ENCODE results near the gene EDAR. TPM values are rescaled to one million over a fixed set of nuclear protein-coding genes. Genes with fewer than 3 reads are reported as not detected.

Gene EDAR
- total and polyA plus RNA-seq, 2 experiments from 2014 or later: not detected

DNA sequence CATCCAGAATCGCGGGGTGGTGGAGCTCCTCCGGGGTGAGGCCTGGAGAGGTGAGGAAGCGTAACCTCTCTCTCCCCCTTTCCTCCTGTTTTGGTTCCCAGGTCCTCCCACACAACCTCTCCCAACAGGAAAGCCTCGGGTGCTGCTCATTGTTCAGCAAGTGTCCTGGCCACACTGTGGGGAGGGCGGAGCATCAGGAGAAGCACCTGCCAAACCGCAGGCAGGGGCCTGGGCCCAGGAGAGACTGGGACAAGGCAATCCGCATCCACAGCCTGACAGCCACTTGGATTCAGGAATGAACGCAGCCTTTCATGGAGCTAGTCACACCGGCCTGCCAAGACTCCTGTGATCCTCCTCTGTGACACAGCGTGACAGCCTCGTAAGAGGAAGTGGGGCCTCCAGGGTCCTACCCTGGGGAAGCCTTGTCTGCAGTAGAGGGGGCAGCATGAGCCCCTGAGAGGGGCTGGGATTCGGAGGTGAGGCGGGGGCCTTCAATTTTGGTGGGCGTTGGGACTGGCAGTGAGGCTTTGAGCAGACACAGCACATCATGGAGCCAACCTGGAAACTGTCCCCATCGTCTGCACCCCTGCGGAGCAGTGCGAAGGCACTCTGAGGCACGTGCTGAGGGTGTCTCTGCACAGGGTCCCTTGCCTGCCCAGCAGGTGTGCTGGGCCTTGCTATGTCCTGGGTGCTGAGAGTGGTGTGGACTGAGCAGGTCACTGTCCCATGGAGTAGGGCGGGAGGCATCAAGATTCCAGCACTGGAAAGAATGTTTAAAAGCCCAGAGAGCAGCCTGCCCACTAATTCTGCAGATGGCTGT, 62.2 kb downstream of the EDAR start:
- Histone ChIP-seq H3K27me3 (no peaks in the 10 kb centered on the region), H3K4me3 (no peak overlapping the region), H3K4me1 (ENCODE audit: low read depth) (no peaks in the 10 kb centered on the region), H3K9me3 (ENCODE audit: low read depth) (no peaks in the 10 kb centered on the region), H3K36me3 (no peaks in the 10 kb centered on the region), H3K27ac (no peak overlapping the region)
- TF ChIP-seq, protein P1, sequence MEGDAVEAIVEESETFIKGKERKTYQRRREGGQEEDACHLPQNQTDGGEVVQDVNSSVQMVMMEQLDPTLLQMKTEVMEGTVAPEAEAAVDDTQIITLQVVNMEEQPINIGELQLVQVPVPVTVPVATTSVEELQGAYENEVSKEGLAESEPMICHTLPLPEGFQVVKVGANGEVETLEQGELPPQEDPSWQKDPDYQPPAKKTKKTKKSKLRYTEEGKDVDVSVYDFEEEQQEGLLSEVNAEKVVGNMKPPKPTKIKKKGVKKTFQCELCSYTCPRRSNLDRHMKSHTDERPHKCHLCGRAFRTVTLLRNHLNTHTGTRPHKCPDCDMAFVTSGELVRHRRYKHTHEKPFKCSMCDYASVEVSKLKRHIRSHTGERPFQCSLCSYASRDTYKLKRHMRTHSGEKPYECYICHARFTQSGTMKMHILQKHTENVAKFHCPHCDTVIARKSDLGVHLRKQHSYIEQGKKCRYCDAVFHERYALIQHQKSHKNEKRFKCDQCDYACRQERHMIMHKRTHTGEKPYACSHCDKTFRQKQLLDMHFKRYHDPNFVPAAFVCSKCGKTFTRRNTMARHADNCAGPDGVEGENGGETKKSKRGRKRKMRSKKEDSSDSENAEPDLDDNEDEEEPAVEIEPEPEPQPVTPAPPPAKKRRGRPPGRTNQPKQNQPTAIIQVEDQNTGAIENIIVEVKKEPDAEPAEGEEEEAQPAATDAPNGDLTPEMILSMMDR (IDR thresholded peaks at IDR 0.05; ENCODE audit: low read depth, low read length): no peak
- DNase-seq (ENCODE audit: low read depth in 1 of 2, low spot score in 1 of 2): no peak

DNA sequence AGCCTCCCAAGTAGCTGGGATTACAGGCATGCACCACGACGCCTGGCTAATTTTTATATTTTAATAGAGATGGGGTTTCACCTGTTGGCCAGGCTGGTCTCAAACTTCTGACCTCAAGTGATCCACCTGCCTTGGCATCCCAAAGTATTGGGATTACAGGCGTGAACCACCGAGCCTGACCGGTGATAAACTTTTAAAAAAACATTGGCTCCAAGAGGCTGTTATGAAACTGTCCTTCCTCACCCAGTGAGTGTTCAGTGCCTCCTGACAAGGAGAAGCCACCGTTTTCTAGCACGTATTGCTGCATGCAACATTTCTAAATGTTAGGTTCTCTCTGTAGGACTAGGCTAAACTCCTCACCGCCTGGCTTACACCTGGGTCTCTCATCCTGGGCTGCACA, 63.3 kb downstream of the EDAR start:
- TF ChIP-seq, protein P1 (IDR thresholded peaks at IDR 0.05; ENCODE audit: low read depth, low read length): no peak
- no peak for DNase-seq (ENCODE audit: low read depth in 1 of 2, low spot score in 1 of 2)

DNA sequence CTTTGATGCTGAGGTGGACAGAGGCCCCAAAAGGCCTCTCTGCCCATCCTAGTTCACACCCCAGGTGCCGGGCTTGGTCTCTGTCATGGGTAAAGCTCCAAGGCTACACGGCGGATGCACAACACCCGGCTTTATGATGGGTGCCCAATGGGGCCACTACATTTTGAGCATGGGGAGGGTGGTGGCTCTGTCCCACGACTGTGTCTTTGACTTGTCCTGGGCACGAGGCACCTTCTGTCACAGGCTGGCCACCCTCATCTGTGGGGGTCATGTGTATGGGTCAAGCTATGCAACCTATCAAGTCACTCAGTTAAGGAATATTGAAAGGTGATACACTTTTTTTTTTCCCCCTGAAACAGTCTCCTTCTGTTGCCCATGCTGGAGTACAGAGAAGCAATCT, 63.7 kb downstream of the EDAR start:
- Histone ChIP-seq H3K9me3 (ENCODE audit: low read depth) (no peaks in the 10 kb centered on the region), H3K4me3 (no peak overlapping the region), H3K4me1 (ENCODE audit: low read depth) (no peaks in the 10 kb centered on the region), H3K36me3 (no peaks in the 10 kb centered on the region), H3K27ac (no peak overlapping the region), H3K27me3 (no peaks in the 10 kb centered on the region)
- TF ChIP-seq, protein P1 (IDR thresholded peaks at IDR 0.05; ENCODE audit: low read depth, low read length): no peak
- DNase-seq (ENCODE audit: low read depth in 1 of 2, low spot score in 1 of 2): no peak

More for the DNA sequence above, 63.3 kb downstream of the EDAR start:
- H3K27ac ChIP-seq: no peak overlapping the region
- H3K36me3 ChIP-seq: no peaks in the 10 kb centered on the region
- no peaks in the 10 kb centered on the region for H3K4me1 ChIP-seq (ENCODE audit: low read depth)
- H3K9me3 ChIP-seq (ENCODE audit: low read depth): no peaks in the 10 kb centered on the region
- no peak overlapping the region for H3K4me3 ChIP-seq
- no peaks in the 10 kb centered on the region for H3K27me3 ChIP-seq

DNA sequence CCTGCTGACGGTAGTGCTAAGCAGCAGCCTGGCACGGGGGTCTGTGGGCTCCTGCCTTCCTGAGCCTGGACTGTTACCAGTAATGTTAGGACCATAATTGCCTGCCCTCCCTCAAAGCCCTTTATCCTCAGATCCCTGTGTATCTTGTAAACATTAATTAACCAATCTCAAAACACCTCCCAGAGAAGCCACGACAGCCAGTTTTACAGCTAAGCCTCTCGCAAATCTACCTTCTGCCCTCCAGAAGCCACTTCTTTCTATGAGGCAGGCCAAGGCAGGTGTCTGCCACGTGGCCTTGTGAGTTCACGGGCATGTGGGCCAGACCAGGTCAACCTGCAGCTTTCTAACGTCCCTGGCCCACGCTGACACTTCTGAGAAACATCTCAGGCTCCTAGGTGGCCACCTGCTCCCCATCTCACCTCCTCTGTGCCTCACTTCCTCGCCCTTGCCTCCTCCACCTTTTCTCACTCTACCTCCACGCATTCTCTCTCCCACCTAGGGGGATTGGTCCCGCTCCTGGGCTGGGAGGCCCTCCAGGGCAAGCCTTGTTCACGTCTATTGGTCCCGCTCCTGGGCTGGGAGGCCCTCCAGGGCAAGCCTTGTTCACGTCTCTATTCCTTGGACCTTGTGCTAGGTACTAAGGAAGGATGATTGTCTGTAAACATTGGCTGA, 64.3 kb downstream of the EDAR start:
- Histone ChIP-seq H3K9me3 (ENCODE audit: low read depth) (no peaks in the 10 kb centered on the region), H3K4me1 (ENCODE audit: low read depth) (no peaks in the 10 kb centered on the region), H3K4me3 (no peak overlapping the region), H3K27me3 (no peaks in the 10 kb centered on the region), H3K36me3 (no peaks in the 10 kb centered on the region), H3K27ac (no peak overlapping the region)
- TF ChIP-seq, protein P1 (IDR thresholded peaks at IDR 0.05; ENCODE audit: low read depth, low read length): no peak
- DNase-seq (ENCODE audit: low read depth in 1 of 2, low spot score in 1 of 2): no peak

DNA sequence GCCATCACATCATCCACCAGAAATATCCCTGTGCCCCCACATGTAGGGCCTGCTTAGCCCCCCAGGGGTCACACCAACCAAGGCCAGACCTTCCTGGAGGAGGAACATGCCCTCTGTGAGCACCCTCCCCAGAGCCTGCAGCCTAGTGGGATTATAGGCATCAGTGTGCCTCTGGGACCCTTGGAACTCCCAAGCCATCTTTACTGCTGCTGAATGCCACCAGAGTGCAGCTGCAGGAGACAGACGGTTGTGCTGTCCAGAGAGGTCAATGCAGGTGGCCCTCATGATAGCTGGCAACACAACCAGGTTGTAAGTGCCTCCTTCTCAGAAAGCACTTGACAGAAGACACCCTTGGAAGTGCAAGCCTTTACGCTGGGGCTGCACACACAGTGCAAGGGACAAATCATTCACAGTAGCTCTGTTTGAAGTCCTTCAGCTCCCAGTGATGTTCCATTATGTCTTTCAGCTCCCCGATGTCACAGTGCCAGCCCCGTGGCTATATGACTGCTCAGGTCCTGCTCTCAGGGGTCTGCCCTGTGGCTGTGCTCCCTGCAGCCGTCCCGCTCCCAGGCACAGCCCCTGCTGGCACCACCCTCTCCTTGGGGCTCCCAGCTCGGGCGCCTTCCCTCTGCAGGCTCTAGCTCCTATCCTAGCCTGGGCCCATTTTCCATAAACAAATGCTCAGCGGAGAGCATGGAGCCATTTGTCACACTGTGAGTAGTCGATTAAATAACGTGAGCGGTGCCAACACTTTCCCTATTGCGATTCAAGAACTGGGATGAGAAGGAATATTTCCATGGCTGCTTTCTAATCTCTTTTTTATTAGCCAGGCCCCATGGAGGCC, 65.1 kb downstream of the EDAR start:
- H3K27me3 ChIP-seq: no peaks in the 10 kb centered on the region
- no peaks in the 10 kb centered on the region for H3K36me3 ChIP-seq

More for the DNA sequence above, 65.1 kb downstream of the EDAR start:
- H3K4me1 ChIP-seq (ENCODE audit: low read depth): no peaks in the 10 kb centered on the region
- no peak for DNase-seq (ENCODE audit: low read depth in 1 of 2, low spot score in 1 of 2)
- no peaks in the 10 kb centered on the region for H3K9me3 ChIP-seq (ENCODE audit: low read depth)
- TF ChIP-seq, protein P1 (IDR thresholded peaks at IDR 0.05; ENCODE audit: low read depth, low read length): no peak
- H3K27ac ChIP-seq: no peak overlapping the region
- no peak overlapping the region for H3K4me3 ChIP-seq
